Inferior parietal cortex (tissue), 1 donor: ENCODE results near the gene C6orf163.

Experiments
- DNase-seq: peaks from one replicate; pipeline ENCODE4 v3.0.0-alpha.2; 2016; ENCODE audit errors: extremely low spot score

The C6orf163 gene

GRCh38 chr6:87408721-87409155, 64.1 kb downstream of the C6orf163 start:
- DNase-seq: no peak
